ENCODE data around the gene AGTRAP. TPM values are rescaled to one million over a fixed set of nuclear protein-coding genes. Genes with fewer than 3 reads are reported as not detected.

AGTRAP gene
- total RNA-seq, 1 donor from 2014 or later, result 25.1 TPM

- peaks cover 7% of the 10 kb centered on the region for H3K27me3 Mint-ChIP-seq (ENCODE audit: unreplicated experiment)
- DNase-seq (ENCODE audit: low spot score), result no peak
- no peak for TF ChIP-seq CTCF (IDR thresholded peaks at IDR 0.05; ENCODE audit: unreplicated experiment)
- H3K4me3 Mint-ChIP-seq (ENCODE audit: unreplicated experiment), result no peak overlapping the region
- H3K27ac Mint-ChIP-seq (ENCODE audit: unreplicated experiment), result no peak overlapping the region
- H3K4me1 Mint-ChIP-seq (ENCODE audit: unreplicated experiment), result no peaks in the 10 kb centered on the region
- H3K9me3 Mint-ChIP-seq (ENCODE audit: unreplicated experiment), result no peaks in the 10 kb centered on the region
- H3K36me3 Mint-ChIP-seq (ENCODE audit: low read depth, unreplicated experiment), result no peaks in the 10 kb centered on the region
Measured at GRCh38 chr1:11777658-11778322, 41.9 kb downstream of the AGTRAP start.

GRCh38 chr1:11778336-11778735 is 42.4 kb downstream of the AGTRAP start:
- no peaks in the 10 kb centered on the region for H3K36me3 Mint-ChIP-seq (ENCODE audit: low read depth, unreplicated experiment)
- H3K27ac Mint-ChIP-seq (ENCODE audit: unreplicated experiment), result no peak overlapping the region
- H3K4me3 Mint-ChIP-seq (ENCODE audit: unreplicated experiment), result no peak overlapping the region
- TF ChIP-seq CTCF (IDR thresholded peaks at IDR 0.05; ENCODE audit: unreplicated experiment), result no peak
- DNase-seq (ENCODE audit: low spot score), result no peak
- no peaks in the 10 kb centered on the region for H3K4me1 Mint-ChIP-seq (ENCODE audit: unreplicated experiment)
- no peaks in the 10 kb centered on the region for H3K9me3 Mint-ChIP-seq (ENCODE audit: unreplicated experiment)
- H3K27me3 Mint-ChIP-seq (ENCODE audit: unreplicated experiment), result peaks cover 7% of the 10 kb centered on the region

- Mint-ChIP-seq H3K9me3 (ENCODE audit: unreplicated experiment) (no peaks in the 10 kb centered on the region), H3K4me1 (ENCODE audit: unreplicated experiment) (no peaks in the 10 kb centered on the region), H3K27ac (ENCODE audit: unreplicated experiment) (no peak overlapping the region), H3K4me3 (ENCODE audit: unreplicated experiment) (no peak overlapping the region), H3K36me3 (ENCODE audit: low read depth, unreplicated experiment) (no peaks in the 10 kb centered on the region), H3K27me3 (ENCODE audit: unreplicated experiment) (peaks cover 7% of the 10 kb centered on the region)
- no peak for DNase-seq (ENCODE audit: low spot score)
- TF ChIP-seq CTCF (IDR thresholded peaks at IDR 0.05; ENCODE audit: unreplicated experiment), result no peak
Measured at GRCh38 chr1:11778844-11779623, 43.1 kb downstream of the AGTRAP start.

GRCh38 chr1:11779715-11780379 is 43.9 kb downstream of the AGTRAP start:
- Mint-ChIP-seq H3K4me3 (ENCODE audit: unreplicated experiment) (no peak overlapping the region), H3K27ac (ENCODE audit: unreplicated experiment) (no peak overlapping the region)
- DNase-seq (ENCODE audit: low spot score), result no peak

More at GRCh38 chr1:11779715-11780379, 43.9 kb downstream of the AGTRAP start:
- Mint-ChIP-seq H3K9me3 (ENCODE audit: unreplicated experiment) (no peaks in the 10 kb centered on the region), H3K27me3 (ENCODE audit: unreplicated experiment) (peaks cover 7% of the 10 kb centered on the region), H3K4me1 (ENCODE audit: unreplicated experiment) (no peaks in the 10 kb centered on the region), H3K36me3 (ENCODE audit: low read depth, unreplicated experiment) (no peaks in the 10 kb centered on the region)
- TF ChIP-seq CTCF (IDR thresholded peaks at IDR 0.05; ENCODE audit: unreplicated experiment), result no peak

Measured in endothelial cell (in vitro differentiated cells).